HT-29 (cell line): ENCODE results near the gene RTKN2. TPM values are rescaled to one million over a fixed set of nuclear protein-coding genes. Genes with fewer than 3 reads are reported as not detected.

Source experiments
- DNase-seq: peaks from one replicate; pipeline ENCODE4 v3.0.0-alpha.2; 2015; ENCODE audit warnings: low spot score
- total RNA-seq: library from RNA; depleted of rRNA; stranded (reverse); fragments of >200 nt; shearing (Covaris generic); gene quantifications from 2 replicates; pipeline ENCODE4 v1.2.3, GENCODE V29; 2014

Gene RTKN2
- total RNA-seq, 1 experiment from 2014 or later, result 3.7 TPM

GRCh38 chr10:62175251-62175650 lies 93.4 kb downstream of the RTKN2 start:
- DNase-seq, result no peak

DNA sequence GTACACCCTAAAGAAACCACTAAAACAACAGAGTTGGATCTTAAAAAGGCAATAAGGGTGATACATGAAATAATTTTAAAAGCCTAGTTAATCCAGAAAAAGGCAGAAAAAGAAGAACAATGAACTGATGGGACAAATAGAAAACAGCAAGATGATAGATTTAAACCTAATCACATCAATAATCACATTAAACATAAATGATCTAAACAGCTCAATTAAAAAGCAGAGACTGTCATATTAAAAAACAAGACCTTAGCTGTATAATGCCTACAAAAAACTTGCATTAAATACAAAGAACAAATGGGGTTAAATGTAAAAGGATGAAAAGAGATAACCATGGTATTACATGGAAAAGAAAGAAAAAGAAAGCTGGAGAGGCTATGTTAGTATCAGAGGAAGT lies 96.2 kb downstream of the RTKN2 start:
- no peak for DNase-seq

DNA sequence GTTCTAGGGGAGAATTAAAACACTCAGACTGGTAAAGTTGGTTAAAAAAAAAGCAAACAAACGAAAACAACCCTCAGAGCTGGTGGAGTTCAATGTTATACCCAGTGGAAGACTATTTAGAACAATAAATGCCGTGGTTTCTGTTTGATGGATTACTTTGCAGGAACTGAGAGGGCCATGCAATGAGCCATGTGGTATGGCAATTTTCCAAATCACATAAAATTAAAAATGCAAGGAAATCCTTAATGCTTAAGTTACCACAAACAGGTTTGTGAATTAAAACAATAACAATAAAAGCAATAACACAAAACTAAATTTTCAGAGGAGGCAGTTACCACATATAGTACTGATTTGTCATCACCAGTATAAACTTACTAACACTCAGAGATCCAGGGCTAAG lies 96.9 kb downstream of the RTKN2 start:
- peak; percentile 61 for DNase-seq

DNA sequence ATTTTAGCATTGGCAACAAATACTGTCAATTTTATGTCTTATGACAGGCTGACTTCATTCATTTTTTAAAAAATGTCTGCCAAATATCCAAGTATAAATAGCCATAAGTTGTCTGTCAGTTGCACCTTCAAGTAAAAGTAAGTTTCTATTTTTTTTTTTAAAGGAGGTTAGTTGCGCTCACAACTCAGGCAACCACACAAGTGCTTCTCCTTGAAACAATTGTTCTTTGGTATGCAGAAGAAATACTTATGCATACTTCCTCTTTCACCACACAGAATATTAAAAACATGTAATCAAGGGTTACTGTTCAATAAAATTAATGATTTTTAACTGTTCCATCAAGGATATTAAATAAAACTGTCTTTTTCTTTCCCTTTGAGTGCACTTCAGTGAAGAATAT lies 97.9 kb downstream of the RTKN2 start:
- no peak for DNase-seq

DNA sequence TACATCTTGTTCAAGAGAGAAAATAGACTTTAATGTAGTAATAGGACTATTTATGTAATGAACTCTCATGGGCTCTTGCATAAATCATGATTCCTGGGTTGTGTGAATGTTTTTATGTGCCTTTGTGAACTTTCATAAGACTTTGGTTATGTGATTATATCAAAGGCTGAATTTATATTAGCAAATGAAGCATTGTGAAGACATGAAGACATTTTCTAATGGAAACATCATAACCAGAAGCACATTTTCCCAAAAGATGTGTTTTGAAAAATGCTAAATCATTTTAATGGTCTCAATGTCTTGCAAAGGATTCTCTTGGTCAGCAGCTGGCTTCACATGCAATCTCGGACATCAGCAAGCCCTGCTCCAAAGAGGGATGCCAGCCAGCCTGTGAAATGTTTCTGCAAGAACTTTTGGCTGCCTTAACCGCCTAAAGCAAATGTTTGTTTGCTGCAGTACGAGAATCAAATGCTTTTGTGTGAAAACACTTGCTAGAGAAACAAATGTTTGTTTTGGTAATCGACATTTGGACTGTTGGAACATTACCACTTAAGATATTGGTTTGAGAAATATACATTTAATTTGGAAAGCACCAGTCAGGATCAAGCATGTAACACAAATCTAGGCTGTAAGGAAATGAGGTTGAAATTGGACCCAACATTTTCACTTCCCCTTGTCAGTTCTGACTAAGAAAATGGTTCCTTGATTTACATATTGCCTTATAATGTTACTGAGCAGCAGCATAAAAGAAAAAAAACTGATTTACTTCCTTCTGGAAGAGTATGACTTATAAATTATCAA lies 102.1 kb downstream of the RTKN2 start:
- no peak for DNase-seq

GRCh38 chr10:62165803-62166202 lies 102.8 kb downstream of the RTKN2 start:
- no peak for DNase-seq

DNA sequence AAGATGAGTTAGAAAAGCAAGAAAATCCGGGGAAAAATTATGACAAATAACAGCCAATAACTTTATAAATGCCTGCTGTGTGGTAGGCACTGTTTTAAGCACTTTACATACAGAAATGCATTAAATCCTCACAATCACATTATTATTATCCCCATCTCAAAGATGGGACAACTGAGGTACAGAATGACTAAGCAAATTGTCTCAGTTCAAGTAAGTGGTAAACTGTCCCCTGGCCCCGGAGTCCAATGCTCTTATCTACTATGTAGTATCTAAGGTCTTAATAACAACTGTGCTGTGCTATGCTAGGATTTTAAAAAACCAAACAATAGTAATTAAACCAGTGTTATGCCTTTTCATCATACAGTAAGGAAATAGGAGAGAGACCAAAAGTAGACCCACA lies 105.6 kb downstream of the RTKN2 start:
- no peak for DNase-seq

DNA sequence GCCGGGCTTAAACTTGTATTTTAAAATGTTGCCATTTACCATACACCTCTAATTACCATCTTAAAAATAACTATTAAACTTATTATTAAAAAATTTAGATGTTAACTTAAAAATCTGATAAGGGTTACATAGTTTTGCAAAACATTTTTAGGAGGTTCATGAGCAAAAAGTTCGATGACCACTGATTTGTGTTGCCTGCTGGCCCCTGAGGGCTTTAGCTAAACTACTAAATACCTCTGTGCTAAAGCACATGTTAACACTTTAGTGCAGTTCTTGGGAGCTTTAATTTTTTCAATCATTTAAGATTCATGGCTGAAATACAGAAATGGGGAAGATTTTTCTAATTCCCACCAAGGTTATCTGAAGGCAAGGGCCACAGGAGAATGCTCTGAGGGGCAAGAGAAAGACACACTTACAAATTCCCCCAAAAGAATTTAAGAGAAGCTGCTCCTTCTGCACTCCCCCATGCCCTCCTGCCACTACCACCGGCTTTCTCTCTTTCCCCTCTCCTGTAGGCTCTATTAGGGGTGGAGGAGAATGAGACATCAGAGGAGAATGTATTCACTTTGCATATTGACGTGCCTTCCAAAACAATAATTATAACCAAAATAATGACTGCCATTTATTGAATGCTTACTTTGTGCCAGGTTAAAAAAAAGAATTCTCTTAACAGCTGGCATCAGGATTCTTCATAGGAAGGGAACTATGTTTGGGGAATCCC lies 106.2 kb downstream of the RTKN2 start:
- no peak for DNase-seq

- no peak for DNase-seq
Measured at GRCh38 chr10:62159351-62159750, 109.3 kb downstream of the RTKN2 start.

- no peak for DNase-seq
Measured at GRCh38 chr10:62157601-62158000, 111.0 kb downstream of the RTKN2 start.

DNA sequence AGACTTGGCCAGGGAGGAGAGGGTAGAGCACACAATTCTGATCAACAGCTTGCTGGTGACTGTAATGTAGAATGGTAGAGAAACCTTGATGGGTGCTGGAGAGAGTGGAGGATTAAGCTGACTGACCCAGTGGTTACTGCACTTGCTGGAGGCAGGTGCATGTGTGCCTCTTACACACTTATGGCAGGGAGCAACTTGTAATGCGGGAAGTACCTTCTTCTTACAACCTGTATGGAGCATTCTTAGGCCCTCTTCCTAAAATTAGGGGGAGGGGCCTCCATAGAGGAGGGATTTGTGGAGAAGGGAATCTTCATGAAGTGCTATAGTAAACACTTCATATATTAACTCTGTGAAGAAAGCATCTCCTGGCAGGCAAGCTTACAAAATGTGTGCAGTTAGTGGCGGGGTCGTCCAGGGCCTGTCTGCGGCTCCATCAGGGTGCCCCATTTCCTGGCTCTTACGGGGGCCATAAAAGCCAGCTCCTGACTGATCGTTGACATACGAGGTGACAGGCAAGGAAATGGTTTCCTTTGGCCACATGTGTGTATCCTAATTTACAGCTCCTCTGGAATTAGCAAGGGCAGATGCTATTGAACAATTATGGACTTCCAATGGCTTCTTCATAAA lies 113.5 kb downstream of the RTKN2 start:
- DNase-seq, result no peak

DNA sequence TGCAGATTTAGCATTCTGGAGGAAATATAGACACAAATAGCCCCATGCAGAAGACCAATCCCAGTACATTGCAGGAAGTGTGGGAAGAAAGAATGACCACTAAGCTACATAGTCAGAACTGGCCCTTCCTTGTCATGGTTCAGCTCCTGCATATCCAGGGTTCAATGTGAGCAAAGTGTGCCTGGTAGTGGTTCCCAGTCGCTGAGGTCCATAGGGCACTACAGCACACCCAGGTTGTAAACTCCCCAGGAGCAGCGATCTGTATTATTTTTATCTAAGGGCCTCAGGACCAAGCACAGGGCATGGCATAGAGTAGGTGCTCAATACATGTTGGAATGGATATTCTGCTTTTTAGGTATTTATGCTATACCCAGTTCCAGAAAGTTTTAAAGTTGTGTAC lies 114.4 kb downstream of the RTKN2 start:
- no peak for DNase-seq

DNA sequence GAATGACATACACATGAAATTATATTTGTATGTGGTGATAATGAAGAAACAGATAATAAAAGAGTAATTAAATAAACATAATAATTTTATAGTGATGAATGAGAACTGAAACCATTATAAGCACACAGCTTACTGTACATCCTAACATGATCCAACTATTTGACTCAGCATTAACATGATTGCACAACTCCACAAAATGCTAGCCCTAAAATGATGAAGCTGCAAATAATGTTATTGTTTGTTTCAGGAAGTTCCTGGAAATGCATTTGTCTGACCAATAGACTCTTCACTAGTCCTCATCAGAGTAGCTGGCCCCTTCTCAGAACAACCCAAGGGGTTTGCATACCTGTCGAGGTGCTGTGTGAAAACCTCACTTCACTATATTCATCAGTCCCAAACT lies 115.5 kb downstream of the RTKN2 start:
- no peak for DNase-seq

- no peak for DNase-seq
Measured at GRCh38 chr10:62149621-62150020, 119.0 kb downstream of the RTKN2 start.

DNA sequence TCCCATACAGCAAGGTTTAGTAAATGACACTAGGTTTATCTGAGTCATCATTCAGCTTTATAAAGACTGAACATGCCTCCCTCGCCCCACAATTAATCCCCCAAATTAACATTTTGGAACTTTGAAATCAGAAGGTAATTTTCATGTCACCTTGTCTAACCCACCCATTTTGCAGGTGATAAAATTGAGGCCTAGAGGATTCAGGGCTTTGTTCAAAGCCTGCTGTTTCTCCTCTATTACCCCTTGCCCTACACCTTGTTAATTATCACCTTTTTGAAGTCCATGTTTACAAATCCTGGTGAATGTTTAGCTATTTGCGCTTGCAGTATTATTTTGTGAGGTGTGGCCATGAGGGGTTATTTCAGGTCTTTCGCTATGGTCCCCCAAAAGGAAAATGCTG lies 120.5 kb downstream of the RTKN2 start:
- DNase-seq, result no peak

DNA sequence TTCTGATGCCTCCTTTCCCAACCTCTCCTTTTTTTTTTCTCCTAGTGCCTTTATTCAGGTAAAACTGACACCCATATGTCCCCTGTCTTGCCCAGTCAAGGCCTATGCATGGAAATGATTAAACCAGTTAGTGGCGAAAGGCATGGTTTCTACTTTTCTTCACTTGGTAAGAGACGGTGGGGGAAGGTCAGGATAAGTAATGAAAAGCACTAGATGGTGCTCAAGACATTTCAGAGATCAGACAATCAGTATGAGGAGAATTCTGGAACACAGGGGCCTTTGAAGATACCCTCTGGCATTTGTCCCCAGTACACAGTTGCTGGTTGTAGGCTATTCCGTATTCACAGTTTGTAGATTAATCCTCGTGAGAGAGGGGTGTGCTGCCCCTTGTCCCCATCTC lies 121.2 kb downstream of the RTKN2 start:
- no peak for DNase-seq

- peak; percentile 26 for DNase-seq
Measured at GRCh38 chr10:62136931-62137330, 131.7 kb downstream of the RTKN2 start.

DNA sequence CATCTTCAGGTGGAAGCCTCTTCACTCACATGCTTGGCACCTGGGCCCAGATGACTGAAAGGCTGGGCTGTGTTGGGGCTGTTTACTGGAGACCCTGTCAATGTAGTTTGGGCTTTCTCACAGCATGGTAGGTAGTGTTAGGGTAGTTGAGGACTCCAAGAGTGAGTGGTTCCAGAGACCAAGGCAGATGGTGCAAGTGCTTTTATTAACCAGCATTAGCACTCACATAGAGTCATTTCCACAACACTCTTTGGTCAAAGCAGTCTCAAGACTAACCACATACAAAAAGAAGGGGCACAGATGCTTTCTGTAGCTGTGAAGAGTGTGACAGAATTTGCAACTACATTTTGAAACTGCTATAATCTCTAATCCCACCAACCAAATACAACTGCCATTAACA lies 135.0 kb downstream of the RTKN2 start:
- DNase-seq, result no peak
